NCI-H2029 (cell line): ENCODE results near the gene LAX1.
A peak's percentile ranks its signal among the peaks of the same experiment; 100 is the strongest.
"Not testable (repeated sequence)": the region's sequence is repeated elsewhere in the genome, so short reads cannot be mapped to it uniquely, and the experiment has no call there.

Source experiments
- DNase-seq: peaks from one replicate; lab custom pipeline; 2025; lab: John Stamatoyannopoulos, UW

The LAX1 gene

GRCh38 chr1:203765029-203765837, at the start of gene LAX1:
LAX1 (plus strand) TSS chr1:203765183; CDS start chr1:203765566, 383 bp downstream.
- DNase-seq = no peak

- no peak for DNase-seq
These were observed 47.9 kb upstream of the LAX1 start for GRCh38 chr1:203717120-203717519.

- no peak for DNase-seq
These were observed 44.7 kb upstream of the LAX1 start for GRCh38 chr1:203720242-203720641.

- no peak for DNase-seq
These were observed 42.1 kb upstream of the LAX1 start for GRCh38 chr1:203722909-203723308.

- DNase-seq = peak; percentile 72
These were observed 38.5 kb upstream of the LAX1 start for GRCh38 chr1:203726417-203726867.

- no peak for DNase-seq
These were observed 31.7 kb upstream of the LAX1 start for GRCh38 chr1:203733009-203733863.

GRCh38 chr1:203742436-203742835, 22.5 kb upstream of the LAX1 start:
- no peak for DNase-seq

GRCh38 chr1:203743091-203743571, 21.9 kb upstream of the LAX1 start:
- no peak for DNase-seq

- DNase-seq = no peak
These were observed 20.7 kb upstream of the LAX1 start for GRCh38 chr1:203744075-203744972.

- DNase-seq = no peak
These were observed 18.7 kb upstream of the LAX1 start for GRCh38 chr1:203746281-203746680.

GRCh38 chr1:203751051-203751450, 13.9 kb upstream of the LAX1 start:
- no peak for DNase-seq

GRCh38 chr1:203751618-203752361, 13.2 kb upstream of the LAX1 start:
- DNase-seq = not testable (repeated sequence)

GRCh38 chr1:203754455-203754864, 10.5 kb upstream of the LAX1 start:
- DNase-seq = no peak

- no peak for DNase-seq
These were observed 8.9 kb upstream of the LAX1 start for GRCh38 chr1:203756036-203756435.

- DNase-seq = not testable (repeated sequence)
These were observed 6.2 kb upstream of the LAX1 start for GRCh38 chr1:203758749-203759148.

- no peak for DNase-seq
These were observed 4.5 kb upstream of the LAX1 start for GRCh38 chr1:203760506-203760905.

GRCh38 chr1:203761958-203762357, 3.0 kb upstream of the LAX1 start:
- not testable (repeated sequence) for DNase-seq

- DNase-seq = no peak
These were observed 1.5 kb upstream of the LAX1 start for GRCh38 chr1:203763505-203763904.

- DNase-seq = no peak
These were observed 616 bp upstream of the LAX1 start for GRCh38 chr1:203764105-203765028.

GRCh38 chr1:203768256-203768655, 3.3 kb downstream of the LAX1 start:
- no peak for DNase-seq
